Omental fat pad (tissue), 4 donors: ENCODE data around the gene ACSM3. TPM values are rescaled to one million over a fixed set of nuclear protein-coding genes. Genes with fewer than 3 reads are reported as not detected.

Experiments
- ATAC-seq: fragments of 150-250 bp; one replicate; pipeline ENCODE4 v1.9.1; 2016; ENCODE audit warnings: mild to moderate bottlenecking, moderate library complexity; ENCODE audit not compliant: low FRiP score
- DNase-seq: peaks from one replicate; pipeline ENCODE4 v3.0.0-alpha.2; 2019; ENCODE audit warnings: low spot score
- CTCF ChIP-seq, 3 donors: fragments of 450-650 bp; IDR thresholded peaks; one replicate each; pipeline ENCODE4 v1.5.1; 2016 to 2017; ENCODE audit warnings: antibody characterized with exemption in 3 of 3, mild to moderate bottlenecking in 3 of 3, moderate library complexity in 2 of 3
- total RNA-seq, 4 donors: library from RNA; depleted of rRNA; stranded (reverse); fragments of >200 nt; gene quantifications; one replicate each; pipeline ENCODE4 v1.1.0, GENCODE V29; 2016

ACSM3 gene
- total RNA-seq, 4 donors from 2014 or later, result 7.2 to 82.9 (median 10.9) TPM

GRCh38 chr16:20768121-20768520 is 4.3 kb downstream of the ACSM3 start:
- DNase-seq (no peak), ATAC-seq (no peak)
- no peak for TF ChIP-seq CTCF (IDR thresholded peaks at IDR 0.05)

- ATAC-seq (no peak), DNase-seq (no peak)
- no peak for TF ChIP-seq CTCF (IDR thresholded peaks at IDR 0.05)
These were observed 5.0 kb downstream of the ACSM3 start for GRCh38 chr16:20768818-20769217.

- no peak for ATAC-seq
- no peak for DNase-seq
- TF ChIP-seq CTCF (IDR thresholded peaks at IDR 0.05), result no peak
These were observed 9.9 kb downstream of the ACSM3 start for GRCh38 chr16:20773679-20774078.

GRCh38 chr16:20774703-20775362 is 11.0 kb downstream of the ACSM3 start:
- peak; percentile 31 for DNase-seq
- ATAC-seq, result no peak
- TF ChIP-seq CTCF (IDR thresholded peaks at IDR 0.05), result no peak

- DNase-seq, result no peak
- no peak for TF ChIP-seq CTCF (IDR thresholded peaks at IDR 0.05)
- no peak for ATAC-seq
These were observed 17.9 kb downstream of the ACSM3 start for GRCh38 chr16:20781697-20782096.

GRCh38 chr16:20782470-20782869 is 18.7 kb downstream of the ACSM3 start:
- DNase-seq (no peak), ATAC-seq (no peak)
- TF ChIP-seq CTCF (IDR thresholded peaks at IDR 0.05), result no peak

GRCh38 chr16:20784204-20784603 is 20.4 kb downstream of the ACSM3 start:
- ATAC-seq (no peak), DNase-seq (no peak)
- no peak for TF ChIP-seq CTCF (IDR thresholded peaks at IDR 0.05)
